Left lung (tissue), 10 donors: ENCODE results near the gene ACTN4. TPM values are rescaled to one million over a fixed set of nuclear protein-coding genes. Genes with fewer than 3 reads are reported as not detected.

Source experiments
- ATAC-seq: fragments of 200-7000 bp; cut with Tn5 transposase; one replicate; pipeline ENCODE4 v1.9.1; 2020; ENCODE audit warnings: moderate library complexity
- DNase-seq, 4 donors: peaks; one replicate each; pipeline ENCODE4 v3.0.0-alpha.2; 2013 to 2020
- H3K27ac ChIP-seq, 2 donors: fragments of 200-600 bp; sonication (generic) in 1 of 2; one replicate each; pipeline versions ENCODE4 v1.5.0 to v1.8.0; 2020 to 2021
- H3K27me3 ChIP-seq, 2 donors: fragments of 200-600 bp; sonication (generic) in 1 of 2; one replicate each; pipeline versions ENCODE4 v1.5.0 to v1.8.0; 2020 to 2021
- H3K36me3 ChIP-seq, 2 donors: fragments of 200-600 bp; sonication (generic) in 1 of 2; one replicate each; pipeline versions ENCODE4 v1.5.0 to v1.8.0; 2020 to 2021
- H3K4me1 ChIP-seq, 2 donors: fragments of 200-600 bp; one replicate each; pipeline ENCODE4 v1.8.0; 2021
- H3K4me3 ChIP-seq, 2 donors: fragments of 200-600 bp; sonication (generic) in 1 of 2; one replicate each; pipeline versions ENCODE4 v1.5.0 to v1.8.0; 2020 to 2021; ENCODE audit warnings: mild to moderate bottlenecking in 1 of 2
- H3K9me3 ChIP-seq, 2 donors: fragments of 200-600 bp; sonication (generic) in 1 of 2; one replicate each; pipeline versions ENCODE4 v1.5.0 to v1.8.0; 2020 to 2021
- intact Hi-C, 2 donors: fragments of 100-400 bp; cut with DNase I; formaldehyde crosslinking; loops; one replicate each; pipeline versions ENCODE4 v1.11.2 to v1.14.2; 2022
- polyA plus RNA-seq, 6 donors: library from polyadenylated mRNA; unstranded; fragments of 120-200 nt; gene quantifications; one replicate each; pipeline ENCODE4 v1.2.1, GENCODE V29; 2013; ENCODE audit not compliant: insufficient read length in 6 of 6
- total RNA-seq, 2 donors: library from RNA; stranded (reverse); fragmentation: NEBNext Ultra II Directional; extraction: Animal tissue kit (Norgen Biotek cat#: 25700); gene quantifications; one replicate each; pipeline ENCODE4 v1.2.1, GENCODE V29; 2021
- TF ChIP-seq, protein P1 (sequence below), 2 donors: fragments of 200-600 bp; sonication (generic) in 1 of 2; IDR thresholded peaks; one replicate each; pipeline versions ENCODE4 v1.5.0 to v1.8.0; 2021; ENCODE audit warnings: antibody characterized with exemption in 2 of 2
- donor health status: DM: no; HTN: yes; CAD: no.
- donor health status: DM: no; HTN: no; CAD: no.

Gene ACTN4
- total and polyA plus RNA-seq, 8 donors, result 373 to 647 (median 402) TPM

DNA sequence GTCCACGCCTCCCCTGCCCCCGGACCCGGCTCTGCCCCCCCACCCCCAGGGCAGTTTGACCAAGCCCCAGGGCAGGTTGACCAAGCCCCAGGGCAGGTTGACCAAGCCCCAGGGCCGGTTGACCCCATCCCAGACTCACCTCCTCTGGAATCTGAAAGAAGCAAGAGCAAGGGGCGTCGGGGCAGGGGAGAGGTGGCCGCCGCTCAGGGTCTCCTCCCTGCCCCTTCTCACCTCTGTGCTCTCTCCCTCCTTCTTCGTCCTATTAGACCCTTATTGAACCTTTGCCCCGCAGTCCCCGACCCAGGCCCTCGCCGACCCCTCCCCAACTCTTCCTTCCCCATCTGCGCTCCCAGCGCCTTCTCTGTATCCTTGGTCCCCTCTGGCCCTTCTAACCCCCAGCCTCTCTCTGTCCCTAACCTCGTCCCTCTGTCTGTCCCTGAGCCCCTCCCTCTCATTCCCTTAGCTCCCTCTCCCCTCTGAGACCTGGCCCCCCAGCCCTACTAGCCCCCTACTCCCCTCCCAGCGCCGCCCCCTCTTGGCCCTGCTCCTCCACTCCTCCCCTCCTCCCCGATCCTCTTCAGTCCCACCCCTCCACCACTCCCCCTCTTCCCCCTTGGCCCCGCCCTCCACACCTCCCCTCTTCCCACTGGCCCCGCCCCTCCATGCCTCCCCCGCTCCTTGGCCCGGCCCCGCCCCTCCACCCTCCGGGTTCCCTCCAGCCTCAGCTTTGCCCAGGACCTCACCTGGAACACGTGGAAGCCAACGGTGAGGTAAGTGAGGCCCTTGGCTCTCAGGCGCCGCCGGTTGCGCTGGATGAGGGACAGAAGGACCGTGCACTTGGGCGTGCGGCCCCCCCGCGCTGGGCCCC, 89.2 kb downstream of the ACTN4 start:
- peak in 2 of 4 donors; percentile 72 to 73 for DNase-seq
- intact Hi-C loops, result no loop called here
- H3K27me3 ChIP-seq, result peaks cover 0 to 20% of the 10 kb centered on the region in 2 donors
- no peak overlapping the region for H3K27ac ChIP-seq
- peak overlapping the region; percentile 22 to 37 for H3K4me3 ChIP-seq
- H3K9me3 ChIP-seq, result no peaks in the 10 kb centered on the region
- H3K36me3 ChIP-seq, result peaks cover 0 to 6% of the 10 kb centered on the region in 2 donors
- TF ChIP-seq, protein P1, sequence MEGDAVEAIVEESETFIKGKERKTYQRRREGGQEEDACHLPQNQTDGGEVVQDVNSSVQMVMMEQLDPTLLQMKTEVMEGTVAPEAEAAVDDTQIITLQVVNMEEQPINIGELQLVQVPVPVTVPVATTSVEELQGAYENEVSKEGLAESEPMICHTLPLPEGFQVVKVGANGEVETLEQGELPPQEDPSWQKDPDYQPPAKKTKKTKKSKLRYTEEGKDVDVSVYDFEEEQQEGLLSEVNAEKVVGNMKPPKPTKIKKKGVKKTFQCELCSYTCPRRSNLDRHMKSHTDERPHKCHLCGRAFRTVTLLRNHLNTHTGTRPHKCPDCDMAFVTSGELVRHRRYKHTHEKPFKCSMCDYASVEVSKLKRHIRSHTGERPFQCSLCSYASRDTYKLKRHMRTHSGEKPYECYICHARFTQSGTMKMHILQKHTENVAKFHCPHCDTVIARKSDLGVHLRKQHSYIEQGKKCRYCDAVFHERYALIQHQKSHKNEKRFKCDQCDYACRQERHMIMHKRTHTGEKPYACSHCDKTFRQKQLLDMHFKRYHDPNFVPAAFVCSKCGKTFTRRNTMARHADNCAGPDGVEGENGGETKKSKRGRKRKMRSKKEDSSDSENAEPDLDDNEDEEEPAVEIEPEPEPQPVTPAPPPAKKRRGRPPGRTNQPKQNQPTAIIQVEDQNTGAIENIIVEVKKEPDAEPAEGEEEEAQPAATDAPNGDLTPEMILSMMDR (IDR thresholded peaks at IDR 0.05), result no peak
- ATAC-seq, result peak; percentile 57
- H3K4me1 ChIP-seq, result peaks cover 0 to 42% of the 10 kb centered on the region in 2 donors

GRCh38 chr19:38737281-38737865, 89.9 kb downstream of the ACTN4 start:
- intact Hi-C loops, result no loop called here
- no peaks in the 10 kb centered on the region for H3K36me3 ChIP-seq
- TF ChIP-seq, protein P1 (IDR thresholded peaks at IDR 0.05), result no peak
- no peaks in the 10 kb centered on the region for H3K9me3 ChIP-seq
- H3K27ac ChIP-seq, result no peak overlapping the region
- ATAC-seq (no peak), DNase-seq (no peak)
- peaks cover 0 to 20% of the 10 kb centered on the region in 2 donors for H3K27me3 ChIP-seq
- peaks cover 0 to 39% of the 10 kb centered on the region in 2 donors for H3K4me1 ChIP-seq
- H3K4me3 ChIP-seq, result peak overlapping the region in 1 of 2 donors; percentile 3

DNA sequence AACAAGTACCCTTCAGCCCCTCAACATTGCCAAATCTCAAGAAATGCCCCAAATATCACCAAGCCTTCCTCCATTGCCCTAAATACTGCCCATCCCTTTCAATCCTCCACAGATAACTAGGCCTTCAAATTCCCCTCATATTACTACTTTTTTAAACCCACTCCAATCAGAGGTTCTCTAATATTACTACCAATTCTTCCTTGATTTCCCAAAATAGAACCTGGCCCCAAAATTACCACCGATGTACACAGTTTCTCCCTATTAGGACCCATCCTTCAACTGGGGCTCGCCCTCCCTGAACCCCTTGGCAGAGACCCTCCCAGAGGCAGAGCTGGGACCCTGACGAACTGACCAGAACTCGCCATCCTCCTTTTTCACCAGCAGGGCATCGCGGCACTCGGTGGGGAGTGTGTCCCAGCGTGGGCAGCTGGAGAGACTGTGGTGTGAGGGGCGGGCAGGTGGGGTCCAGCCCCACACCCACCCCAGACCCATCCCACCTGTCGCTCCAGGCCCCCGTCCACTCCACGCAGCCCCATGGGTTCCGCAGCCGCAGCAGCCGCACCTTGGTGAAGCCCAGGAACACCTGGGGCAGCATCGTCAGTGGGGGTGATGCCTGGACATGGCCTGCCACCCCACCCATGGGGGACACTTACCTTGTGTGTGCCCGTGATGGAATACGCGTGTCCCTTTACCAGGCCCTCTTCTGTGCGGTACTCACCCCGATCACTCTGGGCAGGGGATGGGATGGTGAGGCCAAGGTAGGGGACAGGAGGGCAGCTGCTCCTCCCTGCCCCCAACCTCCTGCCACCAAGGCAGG, 90.7 kb downstream of the ACTN4 start:
- no peaks in the 10 kb centered on the region for H3K9me3 ChIP-seq
- no peak overlapping the region for H3K4me3 ChIP-seq

GRCh38 chr19:38739440-38740256, 92.2 kb downstream of the ACTN4 start:
- H3K27me3 ChIP-seq, result peaks cover 0 to 20% of the 10 kb centered on the region in 2 donors
- H3K4me1 ChIP-seq, result peaks cover 0 to 16% of the 10 kb centered on the region in 2 donors
- peak in 1 of 4 donors; percentile 76 for DNase-seq
- H3K9me3 ChIP-seq, result no peaks in the 10 kb centered on the region
- no peak overlapping the region for H3K27ac ChIP-seq
- no peak overlapping the region for H3K4me3 ChIP-seq
- intact Hi-C loops, result no loop called here
- H3K36me3 ChIP-seq, result no peaks in the 10 kb centered on the region
- ATAC-seq, result no peak
- TF ChIP-seq, protein P1 (IDR thresholded peaks at IDR 0.05), result no peak

More for the DNA sequence above, 90.7 kb downstream of the ACTN4 start:
- no peak for ATAC-seq
- Histone ChIP-seq H3K27me3 (peaks cover 0 to 20% of the 10 kb centered on the region in 2 donors), H3K36me3 (no peaks in the 10 kb centered on the region), H3K27ac (no peak overlapping the region), H3K4me1 (peaks cover 0 to 31% of the 10 kb centered on the region in 2 donors)
- DNase-seq, result no peak
- intact Hi-C loops, result no loop called here
- TF ChIP-seq, protein P1 (IDR thresholded peaks at IDR 0.05), result no peak
